ENCODE data around the gene TMEM108.

TMEM108 gene

DNA sequence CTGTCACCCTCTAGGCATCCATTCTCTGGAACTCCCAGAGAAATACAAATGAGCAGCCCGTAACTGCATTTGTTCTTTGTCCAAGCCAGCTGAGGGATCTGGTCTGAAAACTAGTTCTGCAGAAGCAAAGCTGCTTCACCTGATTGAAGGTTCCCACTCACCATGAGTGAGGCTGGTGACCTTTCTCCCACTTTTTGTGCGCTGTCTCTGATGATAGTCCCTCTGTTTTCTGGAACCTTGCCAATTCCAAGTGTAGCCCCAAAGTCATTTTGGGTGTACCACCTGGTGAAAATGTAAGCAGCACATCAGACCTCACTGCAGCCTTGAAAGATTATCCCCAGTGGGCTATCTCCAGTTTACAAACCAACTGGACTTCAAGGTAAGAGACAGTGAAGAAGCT, 322.3 kb downstream of the TMEM108 start:
- no peak for DNase-seq (ENCODE audit: low read depth in 2 of 2)

GRCh38 chr3:133361011-133361410, 322.8 kb downstream of the TMEM108 start:
- DNase-seq (ENCODE audit: low read depth in 2 of 2), result no peak

- DNase-seq (ENCODE audit: low read depth in 2 of 2), result no peak
Measured at GRCh38 chr3:133361435-133361834, 323.2 kb downstream of the TMEM108 start.

DNA sequence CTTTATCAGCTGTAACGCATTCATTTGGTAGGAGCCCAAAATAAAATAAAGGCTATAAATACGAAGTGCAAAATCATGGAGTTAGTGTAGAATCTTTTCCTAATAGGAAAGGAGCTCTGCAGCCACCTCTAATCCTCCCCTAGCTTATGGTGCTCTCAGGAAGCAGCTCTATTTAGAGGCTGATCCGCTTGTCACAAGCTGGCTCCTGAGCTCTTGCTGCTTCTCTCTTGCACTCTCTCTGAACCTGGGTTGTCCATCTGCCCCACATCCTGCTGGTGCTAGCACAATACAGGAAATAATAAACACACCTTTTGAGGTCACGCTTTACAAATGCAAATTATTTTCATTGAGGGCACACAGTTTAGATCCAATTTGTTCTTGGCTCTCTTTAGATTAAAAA, 324.3 kb downstream of the TMEM108 start:
- no peak for DNase-seq (ENCODE audit: low read depth in 2 of 2)

DNA sequence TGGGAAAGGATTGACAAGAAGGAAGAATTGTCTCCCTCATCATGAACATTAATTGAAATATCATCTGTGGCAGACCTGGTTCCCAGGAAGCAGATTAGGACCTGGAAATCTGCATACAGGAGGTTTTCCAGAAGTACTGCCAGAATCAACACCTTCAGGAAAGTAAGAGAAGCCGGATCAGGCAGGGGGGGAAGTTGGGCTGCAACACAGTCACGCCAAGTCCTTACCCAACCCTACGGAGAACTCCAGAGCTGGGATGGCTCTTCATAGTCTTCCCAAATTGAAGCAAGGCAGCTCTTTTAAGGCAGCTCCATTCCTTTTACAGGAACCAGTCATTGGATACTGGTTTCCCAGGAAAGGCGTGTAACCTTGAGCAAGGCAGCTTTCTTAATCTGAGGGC, 326.5 kb downstream of the TMEM108 start:
- no peak for DNase-seq (ENCODE audit: low read depth in 2 of 2)

- no peak for DNase-seq (ENCODE audit: low read depth in 2 of 2)
Measured at GRCh38 chr3:133366921-133367320, 328.7 kb downstream of the TMEM108 start.

- no peak for DNase-seq (ENCODE audit: low read depth in 2 of 2)
Measured at GRCh38 chr3:133367403-133367802, 329.2 kb downstream of the TMEM108 start.

GRCh38 chr3:133367956-133368355, 329.8 kb downstream of the TMEM108 start:
- no peak for DNase-seq (ENCODE audit: low read depth in 2 of 2)

GRCh38 chr3:133368371-133369067, 330.3 kb downstream of the TMEM108 start:
- DNase-seq (ENCODE audit: low read depth in 2 of 2), result no peak

- DNase-seq (ENCODE audit: low read depth in 2 of 2), result no peak
Measured at GRCh38 chr3:133369068-133369440, 330.9 kb downstream of the TMEM108 start.

DNA sequence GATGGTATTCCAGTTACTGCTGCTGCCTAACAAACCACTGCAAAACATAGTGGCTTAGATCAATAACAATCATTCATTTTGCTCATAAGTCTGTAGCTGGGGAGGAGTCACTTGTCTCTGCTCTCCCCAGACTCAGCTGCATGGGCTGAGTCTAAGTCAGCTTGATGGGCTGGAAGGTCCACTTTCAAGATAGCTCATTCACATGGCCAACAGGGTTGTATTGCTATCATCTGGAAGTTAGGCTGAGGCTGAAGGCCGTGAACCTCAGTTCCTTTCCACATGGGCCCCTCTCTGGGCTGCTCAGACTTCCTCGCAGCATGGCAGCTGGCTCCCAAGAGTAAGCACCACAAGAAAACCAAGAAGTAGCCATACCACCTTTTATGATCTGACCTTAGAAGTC, 333.0 kb downstream of the TMEM108 start:
- DNase-seq (ENCODE audit: low read depth in 2 of 2), result no peak

GRCh38 chr3:133371676-133372075, 333.5 kb downstream of the TMEM108 start:
- DNase-seq (ENCODE audit: low read depth in 2 of 2), result no peak

GRCh38 chr3:133374708-133375402, 336.7 kb downstream of the TMEM108 start:
- no peak for DNase-seq (ENCODE audit: low read depth in 2 of 2)

DNA sequence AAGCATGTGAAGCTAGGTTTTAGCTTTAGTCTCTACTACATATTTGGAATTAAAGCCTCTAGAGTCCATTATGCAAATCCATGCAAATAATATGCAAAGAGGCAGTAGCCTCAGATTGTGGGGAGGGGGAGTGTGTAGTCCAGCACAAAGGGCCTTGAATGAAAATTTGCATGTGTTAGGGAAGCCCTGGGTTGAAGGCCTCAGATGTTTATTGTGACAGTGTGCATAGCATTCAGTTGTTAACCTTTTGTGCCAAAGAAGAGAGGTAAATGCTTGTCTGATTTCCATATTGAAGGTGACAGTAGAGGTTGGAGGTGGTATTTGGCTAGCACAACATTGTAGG, 337.2 kb downstream of the TMEM108 start:
- no peak for DNase-seq (ENCODE audit: low read depth in 2 of 2)

DNA sequence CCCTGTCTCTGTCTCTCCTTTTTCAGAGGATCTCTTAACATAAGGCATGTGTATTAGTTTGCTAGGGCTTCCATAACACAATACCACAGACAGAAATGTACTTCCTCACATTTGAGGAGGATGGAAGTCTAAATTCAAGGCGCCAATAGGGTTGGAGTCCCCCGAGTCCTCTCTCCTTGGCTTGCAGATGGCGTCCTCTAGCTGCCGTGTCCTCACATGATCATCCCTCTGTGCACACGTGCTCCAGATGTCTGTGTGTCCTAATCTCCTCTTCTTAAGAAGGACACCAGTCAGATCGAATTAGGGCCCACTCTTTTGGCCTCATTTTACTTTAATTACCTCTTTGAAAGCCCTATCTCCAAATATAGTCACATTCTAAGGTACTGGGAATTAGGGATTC, 338.6 kb downstream of the TMEM108 start:
- DNase-seq (ENCODE audit: low read depth in 2 of 2), result no peak

- DNase-seq (ENCODE audit: low read depth in 2 of 2), result no peak
Measured at GRCh38 chr3:133377396-133377795, 339.2 kb downstream of the TMEM108 start.

DNA sequence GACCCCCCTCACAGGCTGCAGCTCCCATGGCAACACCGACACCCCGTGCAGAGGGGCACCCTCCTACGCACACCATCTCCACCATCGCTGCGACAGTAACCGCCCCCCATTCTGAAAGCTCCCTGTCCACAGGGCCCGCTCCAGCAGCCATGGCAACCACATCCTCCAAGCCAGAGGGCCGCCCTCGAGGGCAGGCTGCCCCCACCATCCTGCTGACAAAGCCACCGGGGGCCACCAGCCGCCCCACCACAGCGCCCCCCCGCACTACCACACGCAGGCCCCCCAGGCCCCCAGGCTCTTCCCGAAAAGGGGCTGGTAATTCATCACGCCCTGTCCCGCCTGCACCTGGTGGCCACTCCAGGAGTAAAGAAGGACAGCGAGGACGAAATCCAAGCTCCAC, 341.7 kb downstream of the TMEM108 start:
- no peak for DNase-seq (ENCODE audit: low read depth in 2 of 2)

DNA sequence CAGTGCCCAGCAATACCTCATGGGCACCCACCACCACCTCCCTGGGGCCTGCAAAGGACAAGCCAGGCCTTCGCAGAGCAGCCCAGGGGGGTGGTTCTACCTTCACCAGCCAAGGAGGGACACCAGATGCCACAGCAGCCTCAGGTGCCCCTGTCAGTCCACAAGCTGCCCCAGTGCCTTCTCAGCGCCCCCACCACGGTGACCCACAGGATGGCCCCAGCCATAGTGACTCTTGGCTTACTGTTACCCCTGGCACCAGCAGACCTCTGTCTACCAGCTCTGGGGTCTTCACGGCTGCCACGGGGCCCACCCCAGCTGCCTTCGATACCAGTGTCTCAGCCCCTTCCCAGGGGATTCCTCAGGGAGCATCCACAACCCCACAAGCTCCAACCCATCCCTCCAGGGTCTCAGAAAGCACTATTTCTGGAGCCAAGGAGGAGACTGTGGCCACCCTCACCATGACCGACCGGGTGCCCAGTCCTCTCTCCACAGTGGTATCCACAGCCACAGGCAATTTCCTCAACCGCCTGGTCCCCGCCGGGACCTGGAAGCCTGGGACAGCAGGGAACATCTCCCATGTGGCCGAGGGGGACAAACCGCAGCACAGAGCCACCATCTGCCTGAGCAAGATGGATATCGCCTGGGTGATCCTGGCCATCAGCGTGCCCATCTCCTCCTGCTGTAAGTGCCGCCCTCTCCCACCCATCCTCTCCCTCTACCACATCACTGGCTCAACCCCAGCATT, 342.5 kb downstream of the TMEM108 start:
- no peak for DNase-seq (ENCODE audit: low read depth in 2 of 2)

- DNase-seq (ENCODE audit: low read depth in 2 of 2), result no peak
Measured at GRCh38 chr3:133381346-133382109, 343.3 kb downstream of the TMEM108 start.

DNA sequence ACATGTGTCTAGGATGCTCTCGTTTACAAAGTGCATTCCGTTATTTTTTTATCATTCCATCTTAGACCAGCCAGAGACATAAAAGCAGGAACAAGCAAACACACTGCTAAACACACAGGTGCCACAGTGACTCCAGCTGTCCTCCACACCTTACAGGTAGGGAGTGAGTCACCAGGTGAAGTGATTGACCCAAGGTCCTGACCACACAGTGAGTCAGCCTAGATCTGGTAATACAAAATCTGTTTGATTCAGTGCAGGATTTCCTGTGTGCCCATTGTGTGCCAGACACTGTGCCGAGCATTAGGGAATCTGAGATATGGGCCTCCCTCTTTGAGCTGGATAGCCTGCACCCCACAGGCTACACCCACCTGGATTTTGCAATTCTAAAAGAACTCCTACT, 345.0 kb downstream of the TMEM108 start:
- DNase-seq (ENCODE audit: low read depth in 2 of 2), result no peak

DNA sequence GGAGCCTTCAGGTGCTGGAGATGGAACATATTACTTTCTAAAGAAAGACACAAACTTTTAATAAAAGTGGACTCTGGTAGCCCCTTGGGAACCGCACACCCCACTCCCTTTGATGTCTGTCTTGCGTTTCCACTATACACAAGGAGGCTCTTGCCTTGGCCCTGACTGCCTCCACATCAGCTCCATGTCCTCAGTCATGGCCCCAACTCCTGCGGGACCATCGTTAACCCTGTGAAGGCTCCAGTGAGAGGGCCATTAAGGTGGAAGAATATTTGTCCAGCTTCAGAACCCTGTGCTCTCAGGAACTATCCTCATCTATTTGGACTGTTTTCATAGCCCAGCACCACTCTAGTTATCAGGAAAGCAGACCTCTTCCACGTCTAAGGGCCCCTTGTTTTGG, 345.6 kb downstream of the TMEM108 start:
- no peak for DNase-seq (ENCODE audit: low read depth in 2 of 2)

GRCh38 chr3:133384331-133385027, 346.3 kb downstream of the TMEM108 start:
- DNase-seq (ENCODE audit: low read depth in 2 of 2), result no peak
